Measurements from ENCODE around the gene ZG16.
"Not testable (repeated sequence)": the region's sequence is repeated elsewhere in the genome, so short reads cannot be mapped to it uniquely, and the experiment has no call there.

Gene ZG16

DNA sequence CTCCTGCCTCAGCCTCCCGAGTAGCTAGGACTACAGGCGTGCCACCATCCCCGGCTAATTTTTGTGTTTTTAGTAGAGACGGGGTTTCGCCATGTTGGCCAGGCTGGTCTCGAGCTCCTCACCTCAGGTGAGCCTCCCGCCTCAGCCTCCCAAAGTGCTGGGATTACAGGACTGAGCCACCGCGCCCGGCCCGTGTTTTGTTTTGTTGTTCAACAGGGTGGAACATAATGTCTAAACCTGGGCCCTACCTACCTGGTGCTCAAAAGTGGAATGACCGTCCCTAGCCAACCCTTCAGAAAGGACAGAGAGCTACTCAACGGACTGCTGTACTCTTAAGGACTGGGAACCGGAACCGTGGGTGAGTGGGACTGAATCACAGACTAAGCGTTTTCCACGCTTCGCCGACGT, 11.7 kb downstream of the ZG16 start:
- DNase-seq, result no peak

DNA sequence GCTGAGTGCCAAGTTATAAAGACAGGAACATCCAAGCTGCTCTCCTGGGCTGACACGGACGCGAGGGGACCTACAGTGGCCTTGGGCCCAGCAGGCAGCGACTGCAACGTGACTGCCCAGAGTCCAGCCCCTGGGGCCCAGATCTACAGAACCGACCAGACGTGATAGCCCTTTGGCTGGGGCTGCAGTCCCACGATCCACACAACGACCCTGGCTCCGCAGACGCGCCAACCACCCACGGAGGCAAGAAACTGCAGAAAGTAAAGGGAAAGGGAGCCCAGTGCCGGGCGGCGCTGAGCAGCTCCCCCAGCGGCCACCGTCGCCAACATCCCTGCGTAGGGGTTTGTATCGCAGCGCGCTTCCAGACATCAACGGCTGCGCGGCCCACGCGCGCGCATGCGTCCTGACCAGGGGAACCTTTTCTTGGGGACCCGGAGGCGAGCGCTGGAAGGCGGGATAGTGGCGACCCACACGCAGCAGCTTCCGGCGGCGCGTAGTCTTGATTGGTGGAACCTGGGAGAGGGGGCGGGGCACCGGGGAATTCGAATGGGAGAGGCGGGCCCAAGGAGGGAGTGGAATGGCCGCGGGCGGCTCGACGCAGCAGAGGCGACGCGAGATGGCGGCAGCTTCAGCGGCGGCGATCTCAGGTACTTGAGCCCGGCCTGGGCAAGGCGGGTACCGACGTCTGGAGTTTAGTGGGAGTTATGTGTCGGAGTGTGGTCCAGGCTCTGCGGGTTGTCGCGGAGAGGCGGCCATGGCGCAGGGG, 12.3 kb downstream of the ZG16 start, which contains the start of gene KIF22:
Gene KIF22 (plus strand): TSS at position 569 of the 766 bp plus-strand sequence. CDS start 9 bp downstream, at position 578.
- DNase-seq, result peak; percentile 99

DNA sequence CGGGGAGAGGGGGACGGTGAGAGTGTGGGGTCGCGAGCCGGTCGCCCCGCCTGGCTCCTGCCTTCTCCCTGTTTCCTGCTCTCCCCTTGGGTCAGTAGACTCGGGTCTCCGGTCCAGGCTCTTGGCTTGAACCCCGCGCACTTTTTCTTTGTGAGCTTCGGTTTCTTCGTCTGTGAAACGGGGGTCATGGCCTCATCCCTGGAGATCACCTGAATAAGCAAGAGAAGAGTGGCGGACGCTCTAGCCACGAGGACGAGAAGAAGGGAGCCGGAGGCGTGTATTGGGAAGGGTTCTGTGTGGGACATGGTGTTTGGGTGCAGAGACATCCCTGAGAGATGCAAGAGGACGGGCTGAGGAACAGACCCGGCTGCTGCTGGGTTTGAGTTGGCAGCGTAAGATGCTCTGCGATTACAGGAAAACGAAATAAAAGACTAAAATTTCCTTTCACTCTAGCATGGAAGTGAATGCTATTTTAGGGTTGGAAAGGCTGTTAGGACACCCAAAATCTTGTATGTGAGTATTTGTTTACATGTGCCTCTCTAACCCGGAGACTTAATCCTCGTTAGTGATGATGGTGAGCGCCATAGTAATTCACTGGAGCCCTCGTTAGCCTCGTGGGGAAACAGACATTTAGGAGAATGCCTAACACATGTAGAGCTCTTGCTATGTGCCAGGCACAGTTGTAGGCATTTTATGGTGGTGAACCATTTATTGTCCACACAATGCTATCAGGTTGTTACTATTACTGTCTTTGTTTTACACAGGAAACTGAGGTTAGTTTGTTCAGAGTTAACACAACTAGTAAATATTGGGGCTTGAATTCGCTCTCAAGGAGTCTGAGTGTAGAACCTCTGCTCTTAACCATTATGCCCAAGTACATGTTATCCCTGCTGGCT, 13.1 kb downstream of the ZG16 start:
- DNase-seq, result no peak

DNA sequence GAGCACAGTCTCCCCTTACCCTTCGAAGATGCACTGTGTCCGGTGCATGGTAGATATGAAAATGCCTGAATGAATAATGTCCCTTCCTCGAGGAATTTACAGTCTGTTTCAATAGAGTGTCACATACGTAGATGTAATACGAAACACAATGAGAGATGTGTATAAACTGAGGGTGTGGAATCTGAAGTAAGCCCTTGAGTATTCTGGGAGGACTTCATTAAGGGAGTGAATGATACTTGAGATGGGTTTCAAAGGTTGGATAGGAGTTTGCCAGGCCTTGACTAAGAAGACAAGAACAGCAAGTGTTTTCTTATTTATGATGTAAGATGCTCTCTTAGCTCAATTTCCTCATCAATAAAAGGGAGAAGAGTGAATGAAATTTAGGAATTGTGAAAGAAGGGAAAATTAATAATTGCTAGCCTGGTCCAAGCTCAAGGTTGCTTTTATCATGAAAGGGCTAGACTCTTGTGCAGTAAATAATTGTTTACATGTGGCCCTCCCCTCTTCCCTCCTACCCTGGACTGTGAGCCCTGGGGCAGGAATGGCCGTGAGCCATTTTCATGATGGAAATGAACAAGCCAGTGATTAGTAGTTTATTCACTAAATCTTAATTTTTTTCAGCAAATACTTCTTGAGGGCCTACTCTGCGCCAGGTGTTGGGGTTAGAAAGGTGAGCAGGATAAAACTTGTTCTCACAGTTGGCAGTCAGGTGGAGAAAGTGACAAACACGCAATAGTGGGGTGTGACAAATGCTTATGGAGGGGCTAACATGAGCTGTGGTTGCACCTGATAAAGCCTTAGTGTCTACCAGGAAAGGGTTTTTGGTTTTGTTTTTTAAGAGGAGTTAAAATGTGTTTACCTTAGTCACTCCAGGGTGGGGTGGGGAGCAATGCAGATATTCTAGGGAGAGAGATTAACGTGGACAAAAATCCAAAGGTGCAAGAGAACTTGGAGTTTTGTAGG, 14.1 kb downstream of the ZG16 start:
- no peak for DNase-seq

DNA sequence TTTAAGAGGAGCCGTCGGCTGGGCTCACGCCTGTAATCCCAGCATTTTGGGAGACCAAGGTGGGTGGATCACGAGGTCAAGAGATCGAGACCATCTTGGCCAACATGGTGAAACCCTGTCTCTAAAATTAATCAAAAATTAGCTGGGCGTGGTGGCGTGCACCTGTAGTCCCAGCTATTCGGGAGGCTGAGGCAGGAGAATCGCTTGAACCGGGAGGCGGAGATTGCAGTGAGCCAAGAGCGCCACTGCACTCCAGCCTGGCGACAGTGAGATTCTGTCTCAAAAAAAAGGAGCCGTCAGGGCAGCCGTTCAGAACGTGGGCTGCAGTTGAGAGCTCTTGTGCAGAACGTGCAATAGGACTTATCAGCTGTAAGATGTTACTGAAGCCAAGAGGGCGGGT, 15.1 kb downstream of the ZG16 start:
- DNase-seq, result not testable (repeated sequence)

DNA sequence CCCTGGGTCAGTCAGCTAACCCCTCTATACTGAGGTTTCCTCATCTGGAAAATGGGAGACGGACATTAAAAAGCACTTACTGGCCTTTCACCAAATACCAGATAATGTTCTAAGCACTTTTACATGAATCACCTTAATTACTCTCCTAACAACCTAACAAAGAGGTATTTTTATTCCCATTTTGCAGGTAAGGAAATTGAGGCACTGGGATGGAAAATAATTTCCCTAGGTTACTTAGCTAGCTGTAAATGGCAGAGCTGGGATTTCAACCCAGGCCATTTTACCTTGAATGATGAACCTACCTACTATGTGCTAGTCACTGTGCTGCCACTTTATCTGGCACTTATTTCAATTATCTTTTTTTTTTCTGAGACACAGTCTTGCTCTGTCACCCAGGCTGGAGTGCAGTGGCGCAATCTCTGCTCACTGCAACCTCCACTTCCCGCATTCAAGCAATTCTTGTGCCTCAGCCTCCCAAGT, 16.2 kb downstream of the ZG16 start:
- DNase-seq, result no peak

DNA sequence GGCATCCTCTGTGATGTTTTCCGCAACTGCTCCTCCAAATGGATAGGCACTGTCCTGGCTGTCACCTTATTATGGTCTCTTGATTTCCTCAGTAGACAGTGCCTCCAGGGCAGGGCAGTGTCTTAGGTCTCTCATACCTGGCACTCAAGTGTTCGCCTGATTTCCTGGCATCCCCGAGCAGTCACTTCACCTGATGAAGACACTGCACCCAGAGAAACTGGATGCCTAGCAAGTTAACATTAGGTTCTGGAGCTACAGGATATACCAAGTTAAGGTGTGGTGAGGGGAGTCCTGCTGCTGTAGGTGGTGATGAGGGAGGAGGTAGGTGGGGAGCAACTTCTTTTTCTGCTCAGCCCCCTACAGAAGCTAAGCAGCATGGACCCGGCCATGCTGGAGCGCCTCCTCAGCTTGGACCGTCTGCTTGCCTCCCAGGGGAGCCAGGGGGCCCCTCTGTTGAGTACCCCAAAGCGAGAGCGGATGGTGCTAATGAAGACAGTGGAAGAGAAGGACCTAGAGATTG, 24.4 kb downstream of the ZG16 start:
- no peak for DNase-seq

DNA sequence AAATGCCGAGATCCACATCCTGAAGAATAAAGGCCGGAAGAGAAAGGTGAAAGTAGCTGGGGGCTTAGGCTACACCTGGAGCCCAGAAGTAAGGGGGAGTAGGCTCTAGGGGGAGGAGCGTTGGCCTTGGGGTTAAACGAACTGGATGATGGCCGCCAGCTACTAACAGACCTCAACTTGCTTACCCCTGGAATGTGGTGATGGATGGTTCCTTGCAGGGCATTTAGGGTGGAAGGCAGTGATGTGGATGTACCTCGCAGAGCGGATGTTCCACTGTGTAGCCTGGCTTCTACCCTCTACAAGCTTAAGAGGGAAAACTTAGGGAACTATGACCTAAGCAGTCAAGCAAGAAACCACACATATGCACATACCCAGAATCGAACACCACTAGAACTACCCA, 26.0 kb downstream of the ZG16 start:
- no peak for DNase-seq

DNA sequence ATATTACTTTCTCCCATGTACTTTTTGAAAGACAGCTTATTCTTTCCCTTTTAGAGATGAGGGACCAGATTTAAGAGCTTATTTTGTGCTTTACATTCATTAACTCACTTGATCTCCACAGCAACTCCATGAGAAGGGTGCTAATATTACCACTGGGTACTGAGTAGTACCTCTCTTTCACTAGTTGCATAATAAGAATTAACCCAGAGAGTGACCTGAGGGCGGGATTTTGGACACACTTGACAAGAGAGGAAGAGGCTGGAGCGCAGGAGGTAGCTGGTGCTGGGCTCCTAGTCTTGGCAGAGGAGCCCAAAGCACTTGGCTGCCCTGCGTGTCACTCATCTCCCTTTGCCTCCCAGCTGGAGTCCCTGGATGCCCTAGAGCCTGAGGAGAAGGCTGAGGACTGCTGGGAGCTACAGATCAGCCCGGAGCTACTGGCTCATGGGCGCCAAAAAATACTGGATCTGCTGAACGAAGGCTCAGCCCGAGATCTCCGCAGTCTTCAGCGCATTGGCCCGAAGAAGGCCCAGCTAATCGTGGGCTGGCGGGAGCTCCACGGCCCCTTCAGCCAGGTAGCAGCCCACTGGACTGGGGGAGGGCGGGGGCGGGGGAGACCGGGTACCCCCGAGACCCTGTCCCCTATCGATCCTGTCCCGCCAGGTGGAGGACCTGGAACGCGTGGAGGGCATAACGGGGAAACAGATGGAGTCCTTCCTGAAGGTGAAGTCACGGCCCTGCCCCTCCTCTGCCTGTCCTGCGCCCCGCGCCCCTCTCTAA, 26.6 kb downstream of the ZG16 start:
- no peak for DNase-seq

DNA sequence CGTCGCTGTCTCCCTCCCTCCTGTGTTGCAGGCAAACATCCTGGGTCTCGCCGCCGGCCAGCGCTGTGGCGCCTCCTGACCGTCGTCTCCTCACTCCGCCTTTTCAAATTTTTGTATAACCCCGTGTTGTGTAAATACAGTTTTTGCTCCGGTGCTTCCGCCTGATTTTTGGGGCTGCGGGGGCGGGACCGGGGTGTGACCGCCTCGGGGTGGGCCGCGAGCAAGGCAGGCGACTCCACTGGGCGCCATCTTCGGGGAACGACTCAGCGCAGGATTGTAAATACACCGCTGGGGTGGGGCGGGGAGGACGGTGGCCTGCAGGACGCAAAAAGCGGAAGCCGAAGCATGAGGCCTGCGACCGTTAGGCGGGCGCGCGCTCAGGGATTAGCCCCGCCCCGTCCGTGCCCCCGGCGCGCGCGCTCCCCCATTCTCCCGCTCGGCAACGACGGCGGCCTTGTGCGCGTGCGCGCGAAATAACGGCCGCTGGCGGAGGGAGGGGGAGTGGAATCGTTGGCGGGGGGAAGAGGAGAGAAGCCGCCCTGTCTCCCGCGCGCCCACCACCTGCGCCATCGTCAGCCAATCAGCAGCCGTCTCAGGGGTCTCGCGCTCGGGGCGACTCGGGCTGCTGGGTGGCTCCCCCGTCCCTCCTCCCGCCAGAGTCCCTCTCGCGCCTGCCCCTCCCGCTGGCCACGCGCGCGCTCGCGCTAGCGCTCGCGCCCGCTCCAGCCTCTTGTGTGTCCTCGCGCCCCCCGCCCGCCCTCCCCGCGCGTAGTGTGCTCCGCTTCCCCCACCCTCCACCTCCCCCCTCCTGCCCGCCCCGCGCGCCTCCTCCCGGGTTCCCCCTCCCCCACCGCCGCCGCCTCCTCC, 27.4 kb downstream of the ZG16 start:
- peak; percentile 96 for DNase-seq

DNA sequence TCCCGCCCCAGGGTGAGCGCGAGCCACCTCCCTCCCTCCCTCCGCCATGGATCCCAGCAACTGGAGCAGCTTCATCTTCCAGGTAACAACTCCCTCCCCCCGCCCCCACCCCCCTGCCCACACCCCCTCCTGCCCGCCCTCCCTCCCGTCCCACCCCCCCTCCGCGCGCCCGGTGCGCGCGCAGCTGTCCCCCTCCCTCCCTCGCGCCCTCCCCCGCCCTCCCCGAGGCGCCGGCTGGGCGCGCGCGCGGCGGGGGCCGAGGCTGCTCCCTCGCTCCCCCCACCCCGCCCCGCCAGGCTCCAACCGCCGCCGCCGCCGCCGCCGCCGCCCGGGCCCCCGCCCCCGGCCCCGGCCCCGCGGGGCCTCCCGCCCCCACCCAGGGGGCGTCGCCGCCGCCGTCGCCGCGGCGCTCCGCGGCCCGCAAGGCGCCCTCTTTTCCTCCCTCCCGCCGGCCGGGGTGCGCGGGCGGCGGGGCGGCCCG, 28.1 kb downstream of the ZG16 start, which contains the start of gene MAZ:
Gene MAZ (plus strand): TSS at position 431 of the 481 bp plus-strand sequence. CDS start 173 bp downstream, outside the sequence.
- peak; percentile 75 for DNase-seq

DNA sequence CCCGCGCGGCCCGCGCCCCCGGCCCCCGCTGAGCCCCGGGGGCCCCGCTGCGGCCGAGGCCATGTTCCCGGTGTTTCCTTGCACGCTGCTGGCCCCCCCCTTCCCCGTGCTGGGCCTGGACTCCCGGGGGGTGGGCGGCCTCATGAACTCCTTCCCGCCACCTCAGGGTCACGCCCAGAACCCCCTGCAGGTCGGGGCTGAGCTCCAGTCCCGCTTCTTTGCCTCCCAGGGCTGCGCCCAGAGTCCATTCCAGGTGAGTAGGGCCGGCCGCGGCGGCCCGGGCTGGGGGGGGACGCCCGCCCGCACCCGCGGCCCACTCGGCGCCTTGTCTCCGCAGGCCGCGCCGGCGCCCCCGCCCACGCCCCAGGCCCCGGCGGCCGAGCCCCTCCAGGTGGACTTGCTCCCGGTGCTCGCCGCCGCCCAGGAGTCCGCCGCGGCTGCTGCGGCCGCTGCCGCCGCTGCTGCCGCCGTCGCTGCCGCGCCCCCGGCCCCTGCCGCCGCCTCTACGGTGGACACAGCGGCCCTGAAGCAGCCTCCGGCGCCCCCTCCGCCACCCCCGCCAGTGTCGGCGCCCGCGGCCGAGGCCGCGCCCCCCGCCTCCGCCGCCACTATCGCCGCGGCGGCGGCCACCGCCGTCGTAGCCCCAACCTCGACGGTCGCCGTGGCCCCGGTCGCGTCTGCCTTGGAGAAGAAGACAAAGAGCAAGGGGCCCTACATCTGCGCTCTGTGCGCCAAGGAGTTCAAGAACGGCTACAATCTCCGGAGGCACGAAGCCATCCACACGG, 28.8 kb downstream of the ZG16 start:
- no peak for DNase-seq

DNA sequence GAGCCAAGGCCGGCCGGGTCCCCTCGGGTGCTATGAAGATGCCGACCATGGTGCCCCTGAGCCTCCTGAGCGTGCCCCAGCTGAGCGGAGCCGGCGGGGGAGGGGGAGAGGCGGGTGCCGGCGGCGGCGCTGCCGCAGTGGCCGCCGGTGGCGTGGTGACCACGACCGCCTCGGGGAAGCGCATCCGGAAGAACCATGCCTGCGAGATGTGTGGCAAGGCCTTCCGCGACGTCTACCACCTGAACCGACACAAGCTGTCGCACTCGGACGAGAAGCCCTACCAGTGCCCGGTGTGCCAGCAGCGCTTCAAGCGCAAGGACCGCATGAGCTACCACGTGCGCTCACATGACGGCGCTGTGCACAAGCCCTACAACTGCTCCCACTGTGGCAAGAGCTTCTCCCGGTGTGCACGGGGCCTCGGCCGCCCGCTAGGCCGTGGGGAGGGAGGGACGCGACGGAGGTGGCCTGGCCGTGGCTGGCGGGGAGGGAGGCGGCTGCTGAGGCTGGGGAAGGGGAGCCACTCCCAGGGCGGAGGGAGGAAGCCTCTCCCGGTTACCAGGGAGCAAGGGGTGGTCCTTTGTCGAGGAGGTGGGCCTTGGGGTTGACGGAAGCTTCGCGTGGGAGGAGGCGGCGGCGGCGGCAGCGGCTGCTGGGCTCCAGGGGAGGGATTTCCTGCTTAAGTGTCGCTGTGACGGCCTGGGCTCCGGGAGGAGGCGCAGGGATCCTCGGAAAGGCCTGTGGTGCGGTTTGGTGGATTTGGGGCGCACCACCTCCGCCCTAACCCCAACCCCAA, 29.6 kb downstream of the ZG16 start:
- peak; percentile 75 for DNase-seq

DNA sequence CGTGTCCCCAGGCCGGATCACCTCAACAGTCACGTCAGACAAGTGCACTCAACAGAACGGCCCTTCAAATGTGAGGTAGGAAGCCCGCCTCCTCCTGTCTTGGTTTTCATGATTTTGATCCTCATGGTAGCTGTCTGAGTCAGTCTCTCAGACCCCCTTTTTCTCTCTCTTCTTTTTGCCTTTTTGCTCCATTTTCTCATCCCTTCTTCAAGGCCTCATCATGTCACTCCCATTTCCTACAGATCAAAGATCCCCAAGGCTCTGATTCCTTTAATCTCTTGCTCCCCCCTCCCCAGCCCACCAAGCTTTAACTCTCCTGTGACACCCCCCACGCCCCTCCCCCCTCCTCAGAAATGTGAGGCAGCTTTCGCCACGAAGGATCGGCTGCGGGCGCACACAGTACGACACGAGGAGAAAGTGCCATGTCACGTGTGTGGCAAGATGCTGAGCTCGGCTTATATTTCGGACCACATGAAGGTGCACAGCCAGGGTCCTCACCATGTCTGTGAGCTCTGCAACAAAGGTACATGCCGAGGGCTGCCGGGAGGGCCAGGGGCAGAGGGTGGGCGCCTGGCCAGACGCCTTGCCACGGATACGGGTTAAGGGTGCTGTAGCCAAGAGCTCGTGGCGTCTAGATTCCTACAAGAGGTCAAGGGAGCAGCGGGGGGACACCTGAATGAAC, 30.3 kb downstream of the ZG16 start:
- no peak for DNase-seq

DNA sequence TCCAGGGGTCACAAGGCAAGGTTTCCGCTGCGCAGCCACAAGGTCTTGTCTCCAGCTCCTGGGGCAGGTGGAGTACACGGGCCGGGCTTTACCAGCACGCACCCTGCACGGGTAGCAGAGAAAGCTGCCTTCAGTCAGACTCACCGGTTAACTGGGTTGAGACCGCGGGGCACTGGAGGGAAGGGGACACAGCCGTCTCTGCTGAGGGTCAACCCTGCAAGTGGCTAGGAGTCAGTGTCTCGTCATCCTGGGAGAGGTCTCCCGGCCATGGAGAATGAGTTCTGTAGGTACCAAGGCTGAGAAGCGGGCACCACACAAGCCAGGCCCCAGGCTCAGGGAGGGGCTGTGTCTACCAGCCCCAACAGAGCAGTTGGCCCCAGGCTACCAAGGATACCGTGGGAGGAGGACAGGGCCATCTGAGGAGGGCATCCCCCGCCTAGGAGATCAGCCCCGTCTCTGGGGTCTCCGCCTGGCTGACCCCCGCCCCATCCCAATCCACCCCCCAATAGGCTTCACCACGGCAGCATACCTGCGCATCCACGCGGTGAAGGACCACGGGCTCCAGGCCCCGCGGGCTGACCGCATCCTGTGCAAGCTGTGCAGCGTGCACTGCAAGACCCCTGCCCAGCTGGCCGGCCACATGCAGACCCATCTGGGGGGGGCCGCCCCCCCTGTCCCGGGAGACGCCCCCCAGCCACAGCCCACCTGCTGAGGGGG, 31.1 kb downstream of the ZG16 start:
- DNase-seq, result no peak

DNA sequence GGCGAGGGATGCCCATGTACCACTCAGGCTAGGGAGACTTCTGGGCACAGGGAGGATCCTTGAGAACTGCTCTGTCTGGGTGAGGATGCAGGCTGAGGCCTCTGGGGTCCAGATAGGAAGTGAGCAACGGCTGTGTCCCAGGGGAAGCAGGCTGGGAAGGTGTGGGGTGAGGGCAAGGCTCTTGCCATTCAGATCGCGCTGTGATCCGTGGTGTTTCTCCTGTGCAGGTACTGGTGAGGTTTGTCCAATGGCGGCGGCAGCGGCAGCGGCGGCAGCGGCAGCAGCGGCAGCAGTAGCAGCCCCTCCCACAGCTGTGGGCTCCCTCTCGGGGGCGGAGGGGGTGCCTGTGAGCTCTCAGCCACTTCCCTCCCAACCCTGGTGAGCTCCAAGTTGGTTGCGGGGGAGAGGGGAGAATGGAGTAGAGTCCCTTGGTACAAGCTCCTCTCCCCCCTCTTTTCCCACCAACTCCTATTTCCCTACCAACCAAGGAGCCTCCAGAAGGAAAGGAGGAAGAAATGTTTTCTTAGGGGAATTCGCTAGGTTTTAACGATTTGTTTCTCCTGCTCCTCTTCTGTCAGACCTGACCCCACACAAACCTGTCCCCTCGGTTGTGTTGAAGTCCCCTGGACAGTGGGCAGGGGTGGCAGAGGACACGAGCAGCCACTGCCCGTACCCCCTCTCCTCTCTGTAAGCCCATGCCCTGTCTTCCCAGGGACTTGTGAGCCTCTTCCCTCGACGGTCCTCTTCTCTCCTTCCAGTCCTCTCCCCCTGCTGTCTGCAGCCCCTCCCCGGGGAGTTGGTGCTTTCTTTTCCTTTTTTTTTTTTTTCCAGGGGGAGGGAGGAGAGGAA, 32.0 kb downstream of the ZG16 start:
- no peak for DNase-seq
